DMS 273 (cell line): ENCODE measurements around the gene USP22.

Experiments
- DNase-seq: peaks from one replicate; lab custom pipeline; 2025; ENCODE audit not compliant: unreplicated experiment; lab: John Stamatoyannopoulos, UW

Gene USP22

DNA sequence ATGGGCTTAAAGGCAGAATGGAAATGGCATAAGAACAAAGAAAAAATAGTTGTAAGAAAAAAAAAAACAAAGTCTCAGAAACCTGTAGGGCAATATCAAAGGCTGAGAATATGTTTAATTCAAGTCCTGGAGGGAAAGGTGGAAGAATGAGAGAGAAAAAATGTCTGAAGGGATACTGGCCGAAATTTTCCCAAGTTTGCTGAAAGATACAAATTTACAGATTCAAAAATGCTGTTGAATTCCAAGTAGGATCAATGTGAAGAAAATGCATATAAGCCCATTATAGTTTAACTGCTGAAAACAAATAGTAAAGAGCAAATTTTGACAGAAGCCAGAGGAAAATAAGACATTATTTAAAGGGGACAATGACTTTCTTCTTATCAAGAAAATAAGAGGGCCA, 6.6 kb upstream of the USP22 start:
- no peak for DNase-seq

DNA sequence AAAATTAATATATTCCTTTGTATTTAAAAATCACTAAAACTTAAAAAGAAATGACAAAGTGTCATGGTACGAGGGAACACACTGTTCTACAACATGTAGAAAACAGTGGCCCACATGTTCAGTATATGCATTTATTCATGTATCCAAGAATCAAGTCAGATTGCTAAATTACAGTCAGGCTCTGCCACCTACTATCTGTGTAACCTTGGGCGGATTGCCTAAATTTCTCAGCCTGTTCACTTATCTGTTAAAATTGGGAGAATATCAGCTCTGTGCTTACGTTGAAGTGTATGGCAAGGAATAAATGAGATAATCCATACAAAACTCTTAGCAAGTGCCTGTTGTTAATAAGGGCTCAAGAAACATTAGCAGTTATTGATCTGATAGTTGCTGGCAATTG, 3.4 kb upstream of the USP22 start:
- DNase-seq: no peak

DNA sequence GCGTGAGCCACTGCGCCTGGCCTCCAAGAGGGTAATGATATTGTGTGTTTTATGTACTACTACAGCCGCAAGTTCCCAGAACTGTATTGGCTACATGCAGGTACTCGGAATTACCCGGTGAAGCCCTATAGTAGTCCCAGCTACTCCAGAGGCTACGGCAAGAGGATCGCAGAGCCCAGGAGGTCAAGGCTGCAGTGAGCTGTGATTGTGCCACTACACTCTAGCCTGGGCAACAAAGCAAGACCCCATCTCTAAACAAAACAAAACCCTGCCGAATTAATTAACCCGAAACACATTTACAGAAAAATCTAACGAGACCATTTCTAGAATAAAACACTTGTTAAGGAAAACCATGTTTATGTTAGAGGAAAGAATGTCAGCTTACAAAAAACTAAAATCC, 2.2 kb upstream of the USP22 start:
- no peak for DNase-seq

DNA sequence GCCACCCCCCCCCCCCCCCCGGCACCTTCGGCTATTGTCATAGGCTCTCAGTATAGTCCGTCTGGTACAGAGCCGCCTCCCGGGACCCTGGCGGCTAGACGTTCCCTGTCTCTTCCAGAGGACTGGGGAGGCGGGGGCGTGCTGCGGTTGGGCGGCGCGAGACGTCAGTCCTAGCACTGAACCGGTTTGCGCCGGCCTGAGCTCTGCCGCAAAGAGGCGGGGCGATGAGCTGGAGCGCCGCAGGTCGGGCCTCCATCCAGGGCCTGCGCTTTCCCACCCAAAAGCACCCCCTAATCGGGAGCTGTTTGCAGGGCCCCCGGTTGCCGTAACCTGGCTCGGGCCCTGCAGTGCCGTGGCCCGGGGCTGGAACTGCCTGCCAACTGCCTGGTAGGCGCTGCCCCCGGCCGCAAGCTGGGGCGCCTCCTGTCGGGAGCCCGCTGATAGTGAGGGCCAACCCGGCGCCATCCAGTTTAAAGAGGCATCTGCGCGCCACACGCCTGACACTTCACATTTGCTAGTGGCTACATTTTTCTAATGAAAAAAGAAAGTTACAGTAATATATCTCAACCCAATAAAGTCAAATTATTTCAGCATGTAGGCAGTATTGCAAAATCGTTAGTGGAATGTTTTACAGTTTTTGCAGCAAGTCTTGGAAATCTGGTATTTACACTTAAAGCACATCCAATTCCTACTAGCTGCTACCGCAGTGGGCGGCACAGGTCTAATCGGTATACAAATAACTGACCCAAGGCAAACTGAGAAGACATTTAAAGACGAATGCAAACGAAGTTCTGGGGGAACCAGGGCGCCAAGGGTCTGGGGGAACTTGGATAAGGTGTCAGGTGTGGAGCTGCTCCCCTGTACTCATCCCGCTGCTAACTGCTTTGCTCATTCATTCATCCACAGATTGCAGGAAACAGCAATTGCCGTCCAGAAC, 753 bp upstream of the USP22 start:
- peak; percentile 98 for DNase-seq

DNA sequence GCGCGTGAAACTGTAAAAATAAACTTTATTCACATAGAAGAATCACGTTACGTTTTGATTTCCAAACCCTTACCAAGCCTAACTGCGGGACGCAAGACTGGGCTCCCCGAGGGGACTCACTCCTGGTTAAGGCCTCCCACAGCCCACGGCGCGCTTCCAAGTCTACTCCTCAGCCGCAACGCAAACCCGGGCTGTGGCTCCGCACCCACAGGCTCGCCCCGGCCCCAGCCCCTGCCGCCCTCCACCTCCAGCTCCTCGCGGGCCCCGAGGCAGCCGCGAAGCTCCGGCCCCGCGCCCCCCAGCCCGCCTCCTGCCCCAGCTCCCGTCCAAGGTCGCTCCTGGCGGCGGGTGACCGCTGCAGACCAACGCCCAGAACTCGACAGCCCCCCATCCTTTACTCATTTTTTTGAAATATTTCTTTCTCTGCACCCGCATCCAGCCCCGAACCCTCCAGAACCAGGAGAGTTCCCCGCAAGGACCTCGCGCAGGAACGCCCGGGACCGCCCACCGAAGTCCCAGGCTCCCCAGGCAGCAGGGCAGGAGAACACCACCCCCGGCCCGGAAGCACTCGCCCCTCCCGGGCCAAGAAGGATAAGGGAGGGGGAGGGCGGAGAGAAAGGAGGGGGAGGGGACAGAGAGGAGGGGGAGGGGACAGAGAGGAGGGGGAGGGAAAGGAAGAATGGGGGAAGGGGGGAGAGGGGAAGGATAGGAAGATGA, 912 bp downstream of the USP22 start:
- DNase-seq: peak; percentile 83

DNA sequence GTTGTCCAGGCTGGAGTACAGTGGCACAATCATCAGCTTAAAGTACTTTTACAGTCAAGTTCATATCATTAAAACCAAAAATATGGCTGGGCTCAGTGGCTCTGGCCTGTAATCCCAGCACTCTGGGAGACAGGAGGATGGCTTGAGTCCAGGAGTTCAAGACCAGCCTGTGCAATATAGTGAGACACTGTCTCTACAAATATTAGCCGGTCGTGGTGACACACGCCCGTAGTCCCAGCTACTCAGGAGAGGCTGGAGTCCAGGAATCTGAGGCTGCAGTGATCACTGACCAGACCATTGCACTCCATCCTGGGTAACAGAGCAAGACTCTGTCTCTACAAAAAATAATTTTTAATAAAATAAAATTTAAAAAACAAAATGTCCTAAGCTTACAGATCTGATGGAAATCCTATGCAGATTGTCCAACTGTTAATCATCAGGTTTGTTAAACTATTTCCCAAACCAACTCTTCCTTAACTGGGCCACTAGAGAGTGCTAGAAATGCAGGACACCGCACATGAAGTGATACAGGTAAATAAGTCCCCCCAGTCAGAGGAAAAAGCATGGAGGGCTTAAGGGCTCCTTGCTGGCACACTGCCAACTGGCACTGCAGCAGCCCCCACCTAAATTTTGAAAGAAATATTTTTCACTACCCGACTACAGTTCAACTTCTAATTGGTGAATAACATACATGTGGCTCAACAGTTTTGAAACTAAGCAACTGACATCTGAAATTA, 2.8 kb downstream of the USP22 start:
- DNase-seq: peak; percentile 64

DNA sequence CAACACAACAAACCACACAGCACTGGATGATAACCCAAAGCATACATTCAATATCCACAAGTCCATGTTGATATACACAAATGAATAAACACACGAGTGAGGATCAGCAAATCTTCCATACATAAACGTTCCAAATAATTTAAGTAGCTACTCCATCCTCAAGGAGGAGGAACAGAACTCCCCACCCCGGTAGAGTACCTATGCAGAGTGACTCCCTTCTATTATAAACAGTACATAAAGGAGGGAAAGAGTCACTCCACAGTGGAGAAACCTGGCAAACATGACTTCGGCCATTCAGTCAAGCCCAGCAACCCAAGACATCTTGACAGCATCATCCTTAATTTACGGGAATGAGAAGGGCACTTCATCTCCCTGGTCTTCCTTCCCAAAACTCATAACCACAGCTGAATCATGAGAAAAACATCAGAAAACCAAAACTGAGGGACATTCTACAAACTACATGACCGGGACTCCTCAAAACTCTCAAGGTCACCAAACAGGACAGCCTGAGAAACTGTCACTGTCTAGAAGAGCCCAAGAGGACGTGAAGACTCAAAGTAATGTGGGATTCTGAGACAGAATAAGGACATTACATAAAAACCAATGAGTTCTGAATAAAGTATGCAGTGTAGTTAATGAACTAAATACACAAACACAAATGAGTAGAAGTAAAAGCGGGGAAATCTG, 5.6 kb downstream of the USP22 start:
- DNase-seq: no peak

DNA sequence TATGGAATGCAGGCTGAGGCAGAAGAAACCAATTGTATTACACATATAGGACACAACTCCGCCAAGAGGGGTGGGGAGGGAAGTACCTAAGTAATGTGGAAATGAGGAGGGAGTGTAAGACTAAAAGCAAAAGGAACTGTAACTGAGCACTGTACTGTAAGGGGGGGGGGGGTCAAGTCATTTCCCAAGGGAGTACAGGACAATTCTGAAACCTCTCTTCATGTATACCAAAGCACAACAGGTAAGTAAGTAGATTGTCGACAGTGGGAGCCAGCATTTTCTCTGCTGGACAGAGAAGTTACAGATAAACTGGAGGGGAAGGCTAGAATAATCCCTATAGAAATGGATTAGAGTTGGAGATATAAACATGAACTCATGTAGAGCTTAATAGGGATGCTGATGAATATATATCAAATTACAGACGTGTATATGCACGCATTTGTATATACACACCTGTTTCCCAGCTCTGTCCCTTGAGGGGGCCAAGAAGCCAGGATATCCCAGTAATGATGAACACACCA, 6.4 kb downstream of the USP22 start:
- peak; percentile 14 for DNase-seq

DNA sequence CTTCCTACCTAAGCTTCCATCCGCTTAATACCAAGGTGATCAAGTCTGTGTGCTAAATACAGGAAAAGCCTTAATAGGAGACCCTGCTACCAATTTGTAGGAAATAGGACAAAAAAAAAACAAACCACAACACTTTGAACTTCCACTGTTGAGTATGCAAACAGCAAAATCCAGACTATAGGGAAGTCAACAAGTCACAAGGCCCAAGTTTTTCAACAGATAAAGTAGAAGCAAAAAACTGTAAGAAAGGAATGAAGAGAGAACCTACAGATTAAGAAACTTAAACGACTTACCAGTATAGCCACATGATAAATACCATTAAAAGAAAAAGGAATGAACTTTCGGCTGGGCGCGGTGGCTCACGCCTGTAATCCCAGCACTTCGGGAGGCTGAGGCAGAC, 7.4 kb downstream of the USP22 start:
- no peak for DNase-seq

DNA sequence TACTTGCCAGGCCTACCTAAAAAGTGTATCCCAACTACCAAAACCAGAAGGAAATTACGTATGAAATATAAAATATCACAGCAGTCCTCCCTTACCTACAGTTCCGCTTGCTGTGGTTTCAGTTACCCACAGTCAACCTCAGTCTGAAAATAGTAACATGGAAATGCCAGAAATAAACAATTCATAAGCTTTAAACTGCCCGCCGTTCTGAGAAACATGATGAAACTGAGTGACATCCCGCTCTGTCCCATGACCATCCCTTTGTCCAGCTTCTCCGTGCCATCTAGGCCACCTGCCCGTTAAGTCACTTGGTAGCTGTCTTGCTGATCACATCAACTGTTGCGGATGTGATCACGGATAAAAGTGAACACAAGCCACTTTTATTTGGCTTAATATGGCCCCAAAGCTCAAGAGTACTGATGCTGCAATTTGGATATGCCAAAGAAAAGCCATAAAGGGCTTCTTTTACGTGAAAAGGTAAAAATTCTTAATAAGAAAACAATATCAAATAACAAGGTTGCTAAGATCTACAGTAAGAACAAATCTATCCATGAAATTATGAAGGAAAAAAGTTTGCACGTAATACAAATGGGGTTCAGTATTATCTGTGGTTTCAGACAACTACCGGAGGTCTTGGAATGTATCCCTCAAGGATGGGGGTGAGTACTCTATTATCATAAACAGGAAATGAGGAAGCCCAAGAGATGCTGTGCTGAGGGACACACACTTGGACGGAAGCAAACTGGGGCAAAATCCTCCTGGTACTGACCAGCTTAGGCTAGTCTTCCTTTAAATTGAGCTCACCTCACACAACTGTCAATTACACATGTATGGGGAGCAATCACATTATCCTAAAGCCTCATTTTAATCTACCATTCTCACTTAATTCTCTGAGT, 8.2 kb downstream of the USP22 start:
- no peak for DNase-seq

DNA sequence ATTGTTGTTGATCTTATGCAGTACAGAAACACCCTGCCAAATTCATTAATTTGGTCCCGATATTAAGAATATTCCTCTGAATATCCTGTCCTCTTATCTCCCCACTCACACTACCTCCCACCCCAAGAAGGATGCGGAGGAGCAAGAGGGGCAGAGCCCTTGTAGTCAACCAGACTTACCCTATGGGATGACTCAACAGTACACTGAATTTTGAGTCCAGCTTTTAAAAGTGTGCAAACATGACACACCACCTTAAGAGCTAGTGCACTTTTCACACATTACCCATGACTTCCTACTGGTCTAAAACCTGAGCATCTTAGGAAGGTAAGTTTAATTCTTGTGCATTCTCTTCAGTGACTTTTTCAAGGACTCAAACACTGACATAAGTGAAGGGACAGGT, 9.5 kb downstream of the USP22 start:
- DNase-seq: no peak

DNA sequence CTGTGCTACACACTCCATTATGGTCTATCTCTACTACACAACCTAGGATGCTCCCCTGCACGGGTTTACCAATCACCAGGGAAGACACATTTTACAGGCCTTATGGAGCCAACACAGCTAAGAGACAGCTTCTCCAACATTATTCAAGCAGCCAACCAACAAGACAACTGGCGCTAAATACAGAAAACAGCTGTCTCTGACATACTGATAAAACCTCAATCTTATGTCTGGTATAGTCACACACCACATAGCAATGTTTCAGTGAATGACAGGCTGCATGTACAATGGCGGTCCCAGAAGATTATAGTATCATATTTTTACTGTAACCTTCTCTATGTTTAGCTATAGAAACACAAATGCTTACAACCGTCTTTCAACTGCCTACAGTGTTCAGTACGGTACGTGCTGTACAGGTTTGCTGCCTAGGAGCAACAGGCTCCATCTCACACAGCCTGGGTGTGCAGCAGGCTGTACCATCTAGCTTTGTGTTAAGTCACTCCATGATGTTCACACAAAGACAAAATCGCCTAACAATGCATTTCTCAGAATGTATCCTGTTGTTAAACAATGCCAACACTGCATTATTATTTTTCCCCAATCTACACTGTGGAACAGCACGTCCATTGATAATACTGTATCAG, 10.9 kb downstream of the USP22 start:
- no peak for DNase-seq

DNA sequence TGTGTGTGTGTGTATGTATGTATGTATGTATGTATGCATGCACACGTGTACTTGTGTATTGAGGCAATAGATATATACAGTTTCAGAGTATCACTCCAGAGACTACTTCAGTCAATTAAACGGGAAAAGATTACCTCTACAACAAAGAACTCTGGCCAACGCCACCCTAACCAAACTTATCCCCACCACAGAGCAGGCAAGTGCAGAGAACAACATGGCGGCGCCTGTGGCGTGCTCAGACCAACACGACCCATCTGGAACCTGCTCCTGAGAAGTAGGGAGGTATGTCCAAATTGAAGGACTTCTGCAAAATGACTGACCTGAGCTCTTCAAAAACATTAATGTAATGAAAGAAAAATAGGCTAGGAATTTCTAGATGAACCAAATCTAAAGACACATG, 12.4 kb downstream of the USP22 start:
- DNase-seq: no peak

DNA sequence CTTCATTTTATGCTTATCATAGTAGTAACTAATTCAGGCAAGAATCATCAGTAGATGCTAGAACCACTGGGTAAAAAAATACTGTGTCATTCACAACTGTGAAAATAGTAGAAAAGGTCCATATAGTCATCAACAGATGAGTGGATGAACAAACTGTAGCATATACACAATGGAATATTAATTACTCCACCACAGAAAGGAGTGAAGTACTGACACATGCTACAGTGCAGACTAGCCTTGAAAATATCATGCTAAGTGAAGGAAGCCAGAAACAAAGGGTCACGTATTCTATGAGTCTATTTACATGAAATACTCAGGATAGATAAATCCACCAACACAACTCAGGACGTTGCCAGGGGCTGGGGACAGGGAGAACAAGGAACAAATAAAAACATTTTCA, 13.3 kb downstream of the USP22 start:
- no peak for DNase-seq

DNA sequence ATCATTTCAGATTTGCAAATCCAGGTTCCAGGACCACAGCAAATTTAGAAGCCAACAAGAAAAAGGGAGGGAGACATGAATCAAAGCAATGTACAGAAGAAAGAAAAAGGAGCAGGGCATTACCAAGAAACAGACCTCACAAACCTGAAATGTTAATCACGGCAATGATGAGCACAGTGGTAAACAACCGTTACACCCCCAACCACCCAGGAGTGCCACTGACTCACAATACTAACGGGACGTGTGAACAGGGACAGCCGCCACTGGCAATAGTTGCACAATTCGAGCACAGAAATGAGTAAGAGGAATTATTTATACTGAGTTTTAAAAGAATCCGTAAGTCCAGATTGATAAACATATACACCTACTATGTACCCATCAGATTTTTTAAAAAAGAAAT, 13.8 kb downstream of the USP22 start:
- no peak for DNase-seq

DNA sequence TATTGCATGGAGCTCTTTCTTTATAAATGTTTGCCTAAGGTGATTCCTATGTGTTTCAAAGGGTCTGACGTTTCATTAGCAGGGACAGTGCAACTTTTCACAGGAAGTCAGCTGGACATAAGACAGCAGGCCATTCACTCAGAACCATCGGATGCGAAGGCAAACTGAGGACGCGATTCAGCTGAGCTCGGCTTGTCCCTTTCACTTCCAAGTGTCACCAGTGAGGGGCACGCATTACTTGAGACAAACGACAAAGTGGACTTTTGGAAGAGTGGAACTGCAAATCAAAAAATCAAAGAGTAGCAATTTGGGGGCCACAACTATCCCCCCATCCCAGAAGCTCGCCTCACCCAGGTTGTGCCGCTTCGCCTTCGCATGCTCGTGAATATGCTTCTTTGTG, 14.6 kb downstream of the USP22 start:
- no peak for DNase-seq

DNA sequence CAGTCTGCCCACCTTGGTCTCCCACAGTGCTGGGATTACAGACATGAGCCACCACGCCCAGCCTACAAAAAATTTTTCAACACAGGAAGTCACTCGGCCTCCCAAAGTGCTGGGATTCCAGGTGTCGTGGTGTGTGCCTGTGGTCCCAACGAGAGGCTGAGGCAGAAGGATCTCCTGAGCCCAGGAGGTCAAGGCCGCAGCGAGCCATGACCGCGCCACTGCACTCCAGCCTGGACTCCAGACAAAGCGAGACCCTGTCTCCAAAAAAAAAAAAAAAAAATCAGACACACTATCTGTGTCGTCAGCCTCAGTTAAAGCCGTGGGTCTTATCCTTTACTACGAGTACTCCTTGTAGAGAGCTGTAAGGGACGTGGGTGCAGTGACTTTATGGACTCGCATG, 15.8 kb downstream of the USP22 start:
- DNase-seq: no peak

DNA sequence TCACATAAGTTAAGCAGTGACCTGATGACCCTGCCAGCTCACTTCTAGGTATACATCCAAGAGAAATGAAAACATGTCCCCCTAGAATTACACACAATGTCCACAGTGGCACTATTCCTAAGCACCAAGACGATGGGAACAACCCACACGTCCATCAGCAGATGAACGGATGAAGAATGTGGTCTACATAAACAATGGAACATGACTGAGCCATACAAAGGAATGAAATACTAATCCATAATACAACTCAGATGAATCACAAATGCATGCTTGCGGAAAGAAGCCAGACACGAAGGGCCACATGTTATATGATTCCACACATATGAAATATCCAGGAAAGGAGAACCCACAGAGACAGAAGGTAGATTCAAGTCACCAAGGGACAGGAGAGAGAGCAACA, 17.4 kb downstream of the USP22 start:
- DNase-seq: no peak

DNA sequence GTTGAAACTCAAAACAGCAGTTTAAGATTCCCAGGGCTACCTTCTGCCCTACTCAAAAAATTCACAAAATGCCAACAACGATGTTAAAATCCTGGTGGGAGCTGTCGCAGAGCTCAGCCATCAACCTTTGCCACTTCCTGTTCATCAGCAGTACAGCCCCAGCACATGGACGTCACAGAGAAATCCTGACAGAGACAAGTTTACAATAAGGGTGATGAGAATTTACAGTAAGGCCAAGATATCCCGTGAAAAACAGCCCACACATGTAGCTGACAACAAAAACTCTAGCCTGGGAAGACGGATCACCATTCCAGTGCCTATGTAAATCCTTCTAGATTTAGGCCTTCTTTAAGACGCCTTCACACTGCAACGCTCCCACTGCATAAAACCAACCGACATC, 18.8 kb downstream of the USP22 start:
- DNase-seq: no peak
